HG03139 (cell line): Measurements from ENCODE around the gene CGB5.
"Not testable (repeated sequence)": the region's sequence is repeated elsewhere in the genome, so short reads cannot be mapped to it uniquely, and the experiment has no call there.

Experiments used
- ATAC-seq: cut with Tn5 transposase; IDR thresholded peaks from one replicate; pipeline ENCODE4 v1.9.1; 2021; ENCODE audit not compliant: unreplicated experiment

The CGB5 gene

GRCh38 chr19:49056902-49057596, 13.4 kb downstream of the CGB5 start:
- not testable (repeated sequence) for ATAC-seq

- ATAC-seq: no peak
Observed at GRCh38 chr19:49057636-49058234, 14.1 kb downstream of the CGB5 start, which contains the start of gene CGB7. TSS of gene CGB7 (minus strand) at chr19:49057749. CDS start at chr19:49055375, 2,374 bp downstream.

DNA sequence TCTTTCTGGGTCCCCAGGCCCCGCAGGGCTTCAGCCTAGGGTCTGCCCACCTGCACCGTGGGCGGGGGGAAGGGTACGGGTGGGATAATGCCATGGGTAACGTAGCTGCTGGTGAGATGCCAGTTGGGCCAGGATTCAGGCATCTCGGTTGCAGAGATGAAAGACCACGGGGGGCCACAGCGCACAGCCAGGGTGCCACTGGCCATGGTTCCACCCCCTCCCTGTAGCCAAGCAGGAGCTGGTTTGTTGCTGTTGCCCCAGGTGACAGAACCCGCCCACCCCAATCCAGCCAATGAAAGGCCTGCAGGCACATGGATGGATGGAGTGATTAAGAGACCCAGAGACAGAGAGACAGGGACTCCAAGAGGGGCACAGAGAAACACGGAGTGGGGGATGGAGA, 14.9 kb downstream of the CGB5 start:
- ATAC-seq: no peak

- no peak for ATAC-seq
Observed at GRCh38 chr19:49059053-49059452, 15.4 kb downstream of the CGB5 start.

DNA sequence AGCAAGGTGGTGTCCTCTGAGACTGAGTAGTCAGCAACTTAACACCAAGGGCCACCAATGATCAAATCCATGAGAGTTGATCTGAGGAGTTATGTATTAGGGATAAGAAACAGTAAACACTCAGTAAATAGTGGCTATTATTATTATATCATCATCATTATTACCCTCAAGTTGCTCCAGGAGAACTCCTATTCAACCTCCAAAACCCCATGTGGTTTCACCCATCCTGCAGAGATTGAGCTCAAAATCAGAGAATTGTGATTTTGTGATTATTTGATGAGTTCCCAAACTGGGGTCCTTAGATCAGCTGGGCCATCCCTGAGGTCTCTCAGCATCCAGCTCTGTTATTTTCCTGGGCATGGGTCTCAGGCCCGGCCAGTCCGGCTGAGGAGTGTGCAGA, 17.4 kb downstream of the CGB5 start:
- no peak for ATAC-seq

- ATAC-seq: no peak
Observed at GRCh38 chr19:49061445-49061844, 17.8 kb downstream of the CGB5 start.

DNA sequence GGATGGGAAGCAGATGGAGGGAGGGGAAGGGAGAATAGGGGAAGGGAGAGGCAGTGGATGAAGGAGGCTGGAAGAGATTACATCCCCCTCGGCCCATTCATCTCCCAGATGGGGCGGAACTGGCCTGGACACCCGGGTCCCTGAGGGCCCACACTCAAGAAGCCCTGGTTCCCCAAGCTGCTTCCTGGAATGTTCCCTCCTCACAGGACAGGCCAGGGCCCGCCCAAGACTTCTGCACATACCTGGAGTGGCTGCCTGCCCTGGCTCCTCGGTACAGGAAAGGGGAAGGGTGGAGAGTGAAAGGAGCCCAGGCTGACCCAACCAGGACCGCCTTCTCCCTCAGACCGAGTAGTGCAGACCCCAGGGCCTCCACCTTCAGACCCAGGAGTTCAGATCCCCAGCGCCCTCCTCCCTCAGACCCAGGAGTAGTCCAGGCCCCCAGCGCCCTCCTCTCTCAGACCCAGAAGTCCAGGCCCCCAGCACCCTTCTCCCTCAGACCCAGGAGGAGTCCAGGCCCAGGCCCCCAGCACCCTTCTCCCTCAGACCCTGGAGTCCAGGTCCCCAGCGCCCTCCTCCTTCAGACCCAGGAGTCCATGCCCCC, 20.5 kb downstream of the CGB5 start:
- no peak for ATAC-seq

GRCh38 chr19:49064768-49065611, 21.3 kb downstream of the CGB5 start, which contains the start of gene NTF4:
TSS of gene NTF4 (minus strand) at chr19:49064818. CDS start at chr19:49061997, 2,821 bp downstream.
- ATAC-seq: no peak

DNA sequence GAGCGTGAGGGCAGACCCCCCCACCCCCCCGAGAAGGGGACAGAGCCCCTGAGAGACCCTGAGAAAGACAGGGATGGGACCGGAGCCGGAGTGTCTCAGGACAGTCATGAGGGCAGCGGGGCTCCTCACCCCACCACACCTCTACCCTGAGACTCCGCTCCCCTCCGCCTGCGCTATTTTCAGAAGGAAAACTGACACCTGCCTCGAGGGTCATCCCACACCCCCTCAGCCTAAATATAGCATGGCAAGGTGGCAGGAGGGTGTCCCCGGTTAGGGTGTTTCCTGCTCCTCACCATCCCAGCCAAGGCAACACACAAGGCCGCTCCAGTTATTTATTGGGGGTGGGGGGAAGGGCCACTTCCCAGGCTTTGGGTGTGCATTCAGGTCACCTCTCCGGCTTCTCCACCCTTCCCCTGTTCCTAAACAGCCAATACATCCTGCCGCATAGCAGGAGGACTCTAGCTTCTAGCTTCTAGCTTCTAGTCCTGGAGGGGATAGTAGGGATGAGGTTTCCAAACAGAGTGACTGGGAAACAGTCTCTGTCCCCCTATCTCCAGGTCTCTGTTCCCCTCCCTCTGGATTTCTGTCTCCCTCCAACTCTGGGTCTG, 22.4 kb downstream of the CGB5 start:
- ATAC-seq: no peak

GRCh38 chr19:49067554-49067953, 23.9 kb downstream of the CGB5 start:
- ATAC-seq: no peak

GRCh38 chr19:49069026-49069425, 25.4 kb downstream of the CGB5 start:
- no peak for ATAC-seq

DNA sequence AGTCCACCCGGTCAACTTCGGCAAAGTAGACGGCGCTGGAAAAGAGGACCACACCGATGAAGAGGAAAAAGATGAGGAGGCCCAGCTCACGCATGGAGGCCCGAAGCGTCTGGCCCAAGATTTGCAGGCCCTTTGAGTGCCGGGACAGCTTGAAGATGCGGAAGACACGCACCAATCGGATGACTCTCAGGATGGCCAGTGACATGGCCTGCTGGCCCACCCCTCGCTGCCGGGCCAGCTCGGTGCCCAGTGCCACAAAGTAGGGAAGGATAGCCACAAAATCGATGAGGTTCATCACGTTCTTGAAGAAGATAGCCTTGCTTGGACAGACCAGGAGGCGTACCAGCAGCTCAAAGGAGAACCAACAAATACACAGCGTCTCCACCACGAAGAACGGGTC, 26.8 kb downstream of the CGB5 start:
- no peak for ATAC-seq

- no peak for ATAC-seq
Observed at GRCh38 chr19:49071860-49072547, 28.4 kb downstream of the CGB5 start.

- no peak for ATAC-seq
Observed at GRCh38 chr19:49073514-49074378, 30.1 kb downstream of the CGB5 start.

- ATAC-seq: not testable (repeated sequence)
Observed at GRCh38 chr19:49074869-49075268, 31.2 kb downstream of the CGB5 start.

DNA sequence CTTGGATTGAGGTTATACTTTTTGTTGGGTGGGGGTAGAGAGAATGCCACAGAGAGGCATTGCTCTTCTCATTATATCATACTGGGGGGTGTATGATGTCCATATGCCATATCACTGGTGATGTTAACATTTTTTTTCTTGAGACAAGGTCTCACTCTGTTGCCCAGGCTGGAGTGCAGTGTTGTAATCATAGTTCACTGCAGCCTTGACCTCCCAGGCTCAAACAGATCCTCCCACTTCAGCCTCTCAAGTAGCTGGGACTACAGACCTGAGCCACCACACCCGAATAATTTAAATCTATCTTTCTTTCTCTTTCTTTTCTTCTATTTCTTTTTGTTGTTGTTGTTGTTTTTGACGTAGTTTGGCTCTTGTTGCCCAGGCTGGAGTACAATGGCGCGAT, 36.7 kb downstream of the CGB5 start:
- no peak for ATAC-seq

DNA sequence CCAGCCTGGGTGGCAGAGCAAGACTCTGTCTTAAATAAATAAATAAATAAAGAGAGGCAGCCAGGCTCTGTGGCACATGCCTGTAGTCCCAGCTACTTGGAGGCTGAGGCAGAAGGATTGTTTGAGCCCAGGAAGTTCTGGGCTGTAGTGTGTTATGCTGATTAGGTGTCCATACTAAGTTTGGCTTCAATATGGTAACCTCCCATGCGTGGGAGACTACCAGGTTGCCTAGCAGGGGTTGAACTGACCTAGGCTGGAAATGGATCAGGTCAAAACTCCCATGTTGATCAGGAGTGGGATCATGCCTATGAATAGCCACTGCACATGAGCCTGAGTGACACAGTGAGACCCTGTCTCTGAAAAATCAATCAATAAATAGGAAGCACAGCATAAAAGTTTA, 37.6 kb downstream of the CGB5 start:
- no peak for ATAC-seq

GRCh38 chr19:49084206-49085019, 40.8 kb downstream of the CGB5 start:
- ATAC-seq: no peak
